Iris pigment epithelial cell (primary cell): Measurements from ENCODE around the gene SV2A.
"Not testable (repeated sequence)": the region's sequence is repeated elsewhere in the genome, so short reads cannot be mapped to it uniquely, and the experiment has no call there.

ENCODE experiments used
- DNase-seq: peaks from one replicate; pipeline ENCODE4 v3.0.0-alpha.2; 2011; ENCODE audit warnings: low read depth

Gene SV2A, protein sequence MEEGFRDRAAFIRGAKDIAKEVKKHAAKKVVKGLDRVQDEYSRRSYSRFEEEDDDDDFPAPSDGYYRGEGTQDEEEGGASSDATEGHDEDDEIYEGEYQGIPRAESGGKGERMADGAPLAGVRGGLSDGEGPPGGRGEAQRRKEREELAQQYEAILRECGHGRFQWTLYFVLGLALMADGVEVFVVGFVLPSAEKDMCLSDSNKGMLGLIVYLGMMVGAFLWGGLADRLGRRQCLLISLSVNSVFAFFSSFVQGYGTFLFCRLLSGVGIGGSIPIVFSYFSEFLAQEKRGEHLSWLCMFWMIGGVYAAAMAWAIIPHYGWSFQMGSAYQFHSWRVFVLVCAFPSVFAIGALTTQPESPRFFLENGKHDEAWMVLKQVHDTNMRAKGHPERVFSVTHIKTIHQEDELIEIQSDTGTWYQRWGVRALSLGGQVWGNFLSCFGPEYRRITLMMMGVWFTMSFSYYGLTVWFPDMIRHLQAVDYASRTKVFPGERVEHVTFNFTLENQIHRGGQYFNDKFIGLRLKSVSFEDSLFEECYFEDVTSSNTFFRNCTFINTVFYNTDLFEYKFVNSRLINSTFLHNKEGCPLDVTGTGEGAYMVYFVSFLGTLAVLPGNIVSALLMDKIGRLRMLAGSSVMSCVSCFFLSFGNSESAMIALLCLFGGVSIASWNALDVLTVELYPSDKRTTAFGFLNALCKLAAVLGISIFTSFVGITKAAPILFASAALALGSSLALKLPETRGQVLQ

DNA sequence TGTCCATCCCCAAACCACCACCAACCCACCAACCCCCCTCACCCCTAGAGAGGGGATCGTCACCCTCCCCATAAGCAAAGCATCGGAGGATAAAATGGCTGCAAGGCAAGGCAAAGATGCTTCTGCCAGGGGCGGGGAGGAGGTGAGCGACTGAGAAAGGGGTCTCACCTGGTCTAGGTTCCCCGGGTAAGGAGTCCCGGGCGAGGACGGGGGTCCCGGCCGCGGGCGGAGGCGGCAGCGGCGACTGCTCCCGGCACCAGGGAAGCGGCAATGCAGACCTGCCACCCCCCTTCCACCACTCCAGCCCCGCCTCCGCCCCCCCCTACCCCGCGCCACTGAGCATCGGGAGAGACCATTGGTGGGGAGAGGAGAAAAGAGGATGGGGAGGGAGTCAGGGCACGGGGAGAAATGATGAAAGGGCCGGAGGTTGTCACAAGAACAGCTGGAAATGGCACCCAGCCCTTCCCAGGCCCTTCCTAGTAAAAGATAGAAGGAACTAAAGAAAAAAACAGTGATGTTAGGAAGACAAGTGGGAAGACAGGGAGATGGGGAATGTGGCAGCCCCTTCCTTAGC lies at the start of gene SV2A:
Gene SV2A, minus strand, starts transcription at position 274 of the 574 bp plus-strand sequence. CDS start 4,004 bp downstream, outside the sequence.
- DNase-seq = peak; percentile 49

DNA sequence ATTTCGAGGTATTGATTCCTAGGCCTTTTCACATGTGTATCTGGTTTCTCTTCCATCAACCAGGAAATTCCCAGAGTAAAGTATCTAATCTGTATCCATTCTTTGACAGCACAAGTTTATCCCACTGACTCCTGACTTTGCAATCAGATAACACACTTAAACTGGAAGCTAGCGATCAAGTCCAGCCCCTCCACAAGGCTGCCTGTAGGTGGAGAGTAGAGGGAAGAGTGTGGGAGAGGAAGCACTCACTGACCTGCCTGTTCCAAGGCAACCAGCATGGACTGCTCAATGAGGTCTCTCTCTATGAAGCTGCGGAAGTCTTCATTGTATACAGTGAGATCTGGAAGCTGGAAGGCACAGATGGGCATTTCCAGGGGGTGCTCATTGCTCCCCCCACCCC lies 49.4 kb upstream of the SV2A start:
- DNase-seq = peak; percentile 30

- no peak for DNase-seq
Measured at GRCh38 chr1:149966405-149966804, 48.8 kb upstream of the SV2A start.

DNA sequence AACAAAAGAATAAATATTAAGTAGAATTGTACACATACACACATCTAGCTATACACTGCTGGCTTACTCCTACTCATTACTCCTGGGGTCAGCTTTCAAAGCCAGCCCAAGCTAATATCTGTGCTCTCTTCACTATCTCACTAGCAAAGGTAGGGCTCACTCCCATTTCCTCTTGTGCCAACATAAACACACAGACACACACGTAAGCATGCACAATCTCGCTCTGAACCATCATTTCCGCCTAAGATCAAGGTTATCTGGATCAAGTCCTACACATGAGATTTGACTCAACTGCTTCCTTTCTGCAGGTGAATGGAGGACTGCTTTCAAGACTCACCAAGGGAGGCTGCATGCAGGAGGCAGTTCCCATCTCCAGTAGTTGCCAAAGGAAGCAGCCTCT lies 47.8 kb upstream of the SV2A start:
- no peak for DNase-seq

DNA sequence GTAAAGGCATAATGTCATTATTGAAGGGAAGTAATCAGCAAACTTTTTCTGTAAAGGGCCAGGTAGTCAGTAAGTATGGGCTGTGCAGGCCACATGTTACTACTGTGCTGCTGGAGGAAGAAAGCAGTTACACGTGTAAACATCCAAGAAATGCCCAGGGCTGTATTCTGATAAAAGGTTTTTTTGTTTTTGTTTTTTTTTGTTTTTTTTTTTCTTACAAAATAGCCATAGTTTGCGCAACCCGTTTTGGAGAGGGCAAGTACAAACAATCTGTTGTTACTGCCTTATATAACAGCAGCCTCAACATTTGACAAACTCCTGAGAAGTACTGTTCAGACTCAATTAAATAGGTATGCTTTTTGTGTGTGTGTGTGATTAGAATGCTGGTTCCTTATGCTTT lies 45.7 kb upstream of the SV2A start:
- no peak for DNase-seq

DNA sequence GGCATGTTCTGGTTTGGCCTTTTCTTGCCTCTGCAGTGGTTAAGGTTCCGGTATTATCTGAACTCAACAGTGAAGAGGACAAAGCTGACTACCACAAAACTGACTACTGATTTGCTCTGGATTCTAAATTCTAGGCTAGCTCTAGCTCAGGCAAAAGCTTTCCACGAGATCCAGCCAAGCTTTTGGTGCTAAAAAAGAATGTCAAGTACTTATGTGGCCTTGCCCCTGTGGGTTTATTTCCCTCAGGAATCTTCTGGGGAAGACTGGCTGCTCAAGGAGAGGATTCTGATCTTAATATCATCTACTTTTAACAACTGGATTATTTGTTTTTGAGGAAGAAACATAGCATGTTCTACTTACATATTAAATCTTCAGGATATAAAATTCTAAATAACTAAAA lies 45.1 kb upstream of the SV2A start:
- no peak for DNase-seq

DNA sequence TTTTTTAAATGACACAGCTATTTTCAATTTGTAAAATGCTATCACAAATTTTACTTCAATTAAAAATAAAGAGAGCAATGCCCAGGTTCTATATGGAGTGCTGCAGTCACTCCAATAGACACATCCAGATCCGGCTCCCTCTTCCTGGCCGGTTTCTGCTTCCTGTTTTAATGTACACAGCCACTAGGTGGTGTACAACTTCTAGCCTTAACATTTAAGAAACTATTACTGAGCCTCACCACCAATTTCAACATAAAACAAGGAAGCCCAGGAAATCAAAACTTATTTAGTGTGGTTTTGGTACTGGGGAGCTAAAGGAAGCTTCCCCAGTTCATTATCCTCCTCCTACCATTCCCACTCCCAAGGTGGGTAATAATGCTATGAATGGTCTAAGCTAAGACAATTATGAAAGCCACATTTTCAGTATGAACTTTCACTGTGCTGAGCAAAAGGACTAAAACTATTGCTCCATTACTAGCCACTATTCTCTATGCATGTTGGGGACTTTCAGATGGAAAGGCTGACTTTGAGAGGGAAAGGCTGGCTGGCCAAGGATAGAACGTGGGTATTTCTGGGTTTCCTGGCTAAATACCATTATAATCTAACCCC lies 44.5 kb upstream of the SV2A start:
- peak; percentile 83 for DNase-seq

- DNase-seq = not testable (repeated sequence)
Measured at GRCh38 chr1:149957548-149957947, 39.9 kb upstream of the SV2A start.

- DNase-seq = no peak
Measured at GRCh38 chr1:149949911-149950310, 32.3 kb upstream of the SV2A start.

DNA sequence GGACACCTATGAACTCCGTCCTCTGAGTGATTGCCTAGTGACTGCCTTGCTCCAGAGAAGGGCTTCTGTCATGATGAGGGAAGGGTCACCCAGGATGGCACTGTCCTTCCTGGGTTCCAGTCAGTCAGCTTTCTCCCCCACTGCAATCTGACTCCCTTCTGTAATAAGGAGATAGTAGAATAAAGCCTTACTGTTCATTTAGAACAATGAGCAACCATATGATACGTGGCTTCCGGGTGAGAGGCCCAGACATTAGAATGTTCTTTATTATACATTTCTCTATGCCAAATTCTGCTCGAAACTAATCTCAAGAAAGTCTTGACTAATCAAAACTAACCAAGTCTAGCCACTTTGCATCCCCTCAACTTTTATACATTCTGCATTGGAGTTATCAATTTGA lies 27.6 kb upstream of the SV2A start:
- DNase-seq = no peak

DNA sequence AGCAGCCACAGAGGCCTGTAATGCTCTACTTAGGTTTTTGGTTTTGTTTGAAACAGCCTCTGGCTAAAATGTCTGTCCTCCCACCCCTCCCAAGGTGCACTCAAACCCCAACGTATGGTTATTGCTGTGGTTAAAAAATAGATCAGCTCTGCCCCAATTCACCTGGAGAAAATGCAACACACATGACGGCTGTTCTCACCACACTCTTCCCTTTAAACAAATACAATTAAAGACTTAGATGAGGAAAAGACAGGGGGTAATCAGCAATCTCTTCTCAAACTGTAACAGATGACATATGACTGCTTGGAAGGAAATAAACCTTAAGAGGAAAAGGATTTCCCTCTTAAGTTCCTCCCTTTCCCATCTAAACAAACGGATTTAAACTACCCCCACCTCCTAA lies 25.2 kb upstream of the SV2A start:
- DNase-seq = no peak

- peak; percentile 43 for DNase-seq
Measured at GRCh38 chr1:149942207-149942606, 24.6 kb upstream of the SV2A start.

DNA sequence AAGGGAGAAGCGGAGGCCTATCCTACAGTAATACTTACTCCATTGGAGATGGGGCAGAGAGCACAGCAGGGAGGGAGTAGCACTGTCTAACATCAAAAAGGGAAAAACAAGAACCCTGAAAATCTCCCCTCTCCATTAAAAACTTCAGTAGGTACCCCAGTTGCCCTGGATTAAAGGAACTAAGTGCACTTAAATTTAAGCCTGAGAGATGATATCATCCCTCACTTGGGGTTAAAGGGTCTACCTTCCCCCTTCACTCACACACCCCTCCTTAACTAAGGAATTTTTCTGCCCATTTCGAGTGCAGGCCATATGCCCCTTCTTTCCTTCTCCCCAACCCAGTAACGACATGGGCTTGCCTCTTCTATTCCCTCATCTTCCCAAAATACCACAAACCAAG lies 22.8 kb upstream of the SV2A start:
- DNase-seq = no peak

DNA sequence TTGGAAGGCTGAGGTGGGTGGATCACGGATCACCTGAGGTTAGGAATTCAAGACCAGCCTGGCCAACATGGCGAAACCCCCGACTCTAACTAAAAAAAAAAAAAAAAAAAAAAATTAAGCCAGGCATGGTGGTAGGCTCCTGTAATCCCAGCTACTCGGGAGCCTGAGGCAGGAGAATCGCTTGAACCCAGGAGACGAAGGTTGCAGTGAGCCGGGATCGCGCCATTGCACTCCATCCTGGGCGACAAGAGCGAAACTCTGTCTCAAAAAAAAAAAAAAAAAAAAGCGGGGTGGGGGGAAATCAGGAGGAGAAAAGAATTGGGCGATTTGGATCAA lies 21.0 kb upstream of the SV2A start:
- not testable (repeated sequence) for DNase-seq

- DNase-seq = no peak
Measured at GRCh38 chr1:149937759-149938158, 20.1 kb upstream of the SV2A start.

GRCh38 chr1:149936992-149937705 lies 19.5 kb upstream of the SV2A start:
- DNase-seq = peak; percentile 82

DNA sequence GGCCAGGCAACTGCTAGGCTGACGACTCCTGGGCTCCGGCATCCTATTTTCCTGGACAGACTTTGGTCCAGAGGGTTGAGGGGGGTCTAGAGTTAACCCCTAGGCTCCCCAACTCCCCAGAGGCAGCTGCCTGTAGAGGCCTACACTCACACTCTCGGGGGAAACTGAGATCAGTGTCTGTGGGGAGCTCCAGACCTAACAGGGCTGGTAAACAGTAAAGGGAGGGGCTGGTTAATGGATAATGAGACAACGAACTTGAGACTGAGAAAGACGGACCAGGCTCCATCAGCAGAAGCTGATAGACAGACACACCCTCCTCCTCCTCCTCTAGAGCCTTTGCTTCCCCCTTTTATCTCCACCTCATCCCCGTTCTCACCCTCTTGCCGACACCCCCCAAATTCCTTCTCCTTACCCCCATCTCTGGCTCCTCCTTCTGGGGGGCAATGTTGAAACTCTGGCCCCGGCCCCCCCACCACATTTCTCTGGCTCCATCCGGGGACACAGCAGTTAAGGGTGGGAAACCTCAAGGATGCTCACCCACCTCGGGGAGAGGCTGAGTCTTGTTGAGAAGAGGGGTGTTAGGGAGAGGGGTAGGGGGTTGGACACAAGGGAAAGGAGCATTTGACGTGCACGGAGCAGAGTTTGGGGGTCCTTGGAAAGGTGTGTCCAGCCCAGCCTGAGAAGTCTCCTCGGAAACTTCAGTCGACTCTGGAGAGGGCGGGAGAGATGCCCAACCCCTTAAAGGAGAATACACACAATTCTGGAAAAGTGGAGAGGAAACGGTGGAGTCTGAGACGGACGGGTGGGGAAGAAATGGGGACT lies 18.7 kb upstream of the SV2A start, which contains the start of gene MTMR11:
Gene MTMR11, minus strand, starts transcription at position 710 of the 822 bp plus-strand sequence. Its CDS starts 232 bp downstream, at position 478.
- DNase-seq = no peak

- no peak for DNase-seq
Measured at GRCh38 chr1:149934356-149934755, 16.7 kb upstream of the SV2A start.

DNA sequence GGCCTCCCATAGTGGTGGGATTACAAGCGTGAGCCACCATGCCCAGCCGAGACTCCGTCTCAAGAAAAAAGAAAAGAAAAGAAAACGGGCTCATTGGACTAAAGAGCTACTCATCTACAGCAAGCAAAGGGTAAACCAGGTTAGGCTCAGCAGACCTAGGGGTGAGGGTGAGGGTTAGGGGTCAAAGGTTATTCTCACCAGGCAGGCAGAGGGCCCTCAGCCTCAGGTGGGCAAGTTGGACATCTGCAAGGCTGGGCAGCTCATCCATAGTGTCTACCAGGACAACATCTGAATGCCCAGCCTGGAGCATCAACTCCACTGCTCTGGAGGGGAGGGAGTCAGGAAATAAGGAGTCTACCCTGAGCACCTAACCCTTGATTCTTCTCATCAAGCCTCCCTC lies 15.6 kb upstream of the SV2A start:
- no peak for DNase-seq

DNA sequence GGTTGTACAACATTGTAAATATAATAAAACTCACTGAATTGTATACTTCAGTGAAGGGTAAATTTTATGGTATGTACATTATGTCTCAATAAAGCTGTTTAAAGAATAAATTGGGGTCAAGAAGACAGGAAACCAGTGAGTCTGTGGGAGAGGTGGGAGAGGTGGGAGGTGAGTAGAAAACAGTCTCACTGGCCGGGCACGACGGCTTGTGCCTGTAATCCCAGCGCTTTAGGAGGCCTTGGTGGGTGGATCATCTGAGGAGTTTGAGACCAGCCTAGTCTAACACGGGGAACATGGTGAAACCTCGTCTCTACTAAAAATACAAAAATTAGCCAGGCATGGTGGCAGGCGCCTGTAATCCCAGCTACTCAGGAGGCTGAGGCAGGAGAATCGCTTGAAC lies 14.8 kb upstream of the SV2A start:
- DNase-seq = no peak

DNA sequence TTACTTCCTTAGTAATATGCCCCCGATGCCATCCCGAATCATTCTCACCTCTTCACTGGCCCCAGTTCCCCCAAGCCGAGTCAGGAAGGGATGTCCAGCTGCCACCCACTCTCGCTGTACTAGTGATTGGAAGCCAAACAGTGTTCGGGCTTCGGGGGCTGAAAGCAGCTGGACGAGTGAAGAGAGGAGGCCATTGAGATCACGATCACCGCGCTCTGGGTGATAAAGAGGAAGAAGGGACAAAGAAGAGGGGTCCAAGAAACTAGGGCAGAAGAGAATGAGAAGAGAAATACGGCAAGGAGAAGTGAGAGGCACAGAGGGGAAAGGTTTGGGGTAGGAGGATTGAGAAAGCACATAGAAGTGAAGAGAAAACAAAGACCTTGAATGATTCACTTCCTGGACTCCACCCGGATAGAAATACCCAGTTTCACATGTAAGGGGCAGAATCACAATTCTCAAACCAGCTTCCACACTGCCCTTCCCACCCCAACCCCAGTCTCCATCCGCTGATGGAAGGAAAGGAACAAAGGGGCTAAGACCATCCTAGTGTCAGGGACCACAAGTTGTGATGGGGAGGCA lies 13.7 kb upstream of the SV2A start:
- DNase-seq = peak; percentile 55
